Stimulated activated CD8-positive, alpha-beta memory T cell treated with anti-CD3 and anti-CD28 coated beads, Interleukin-12 subunit alpha, Interleukin-12 subunit beta, amount 100 ng/mL, for 1 hour (primary cell): ENCODE data around the gene LCTL.
"Not testable (repeated sequence)": the region's sequence is repeated elsewhere in the genome, so short reads cannot be mapped to it uniquely, and the experiment has no call there.

Experiments used
- DNase-seq: peaks from one replicate; pipeline ENCODE4 v3.0.0-alpha.2; 2020; ENCODE audit warnings: low read depth

Gene LCTL

DNA sequence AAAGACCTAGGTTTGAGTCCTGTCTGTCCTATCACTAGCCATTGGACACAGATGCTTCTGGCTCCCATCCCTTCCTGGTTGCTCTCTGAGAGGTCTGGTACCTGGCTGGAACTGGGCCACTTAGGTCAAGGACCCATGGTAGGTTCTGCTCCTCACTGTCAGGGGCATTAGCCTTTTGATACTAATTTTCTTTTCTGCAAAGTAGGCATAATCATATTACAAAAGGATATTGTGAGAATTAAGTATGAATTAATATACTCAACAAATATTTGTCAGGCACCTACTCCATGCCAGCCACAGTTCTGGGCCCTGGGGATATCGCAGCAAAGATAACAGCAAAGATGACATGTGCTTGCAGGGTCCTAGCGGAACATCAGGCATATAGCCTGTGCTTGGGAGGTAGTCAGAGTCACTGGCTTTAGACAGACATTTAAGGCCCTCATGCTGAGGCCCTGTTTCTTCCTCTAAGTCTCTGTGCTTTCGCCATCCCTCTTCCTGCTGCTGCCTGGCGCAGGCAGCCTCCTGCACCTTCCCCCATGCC is 25.6 kb upstream of the LCTL start:
- DNase-seq, result no peak

DNA sequence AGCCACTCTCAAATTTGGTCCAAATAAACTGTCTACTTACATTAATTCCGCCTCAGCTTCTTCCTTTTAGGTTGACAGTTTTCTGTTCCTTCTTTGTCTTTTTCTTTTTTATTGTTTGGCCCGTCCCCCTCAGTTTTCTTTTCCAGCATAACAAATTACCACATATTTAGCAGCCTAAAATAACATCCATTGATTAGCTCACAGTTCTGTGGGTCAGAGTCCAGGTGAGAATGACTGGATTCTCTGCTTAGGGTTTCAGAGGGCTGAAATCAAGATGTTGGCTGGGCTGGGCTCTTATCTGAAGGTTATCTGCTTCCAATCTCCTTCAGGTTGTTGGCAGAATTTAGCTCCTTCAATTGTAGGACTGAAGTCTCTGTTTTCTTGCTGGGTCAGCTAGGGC is 24.6 kb upstream of the LCTL start:
- DNase-seq, result no peak

DNA sequence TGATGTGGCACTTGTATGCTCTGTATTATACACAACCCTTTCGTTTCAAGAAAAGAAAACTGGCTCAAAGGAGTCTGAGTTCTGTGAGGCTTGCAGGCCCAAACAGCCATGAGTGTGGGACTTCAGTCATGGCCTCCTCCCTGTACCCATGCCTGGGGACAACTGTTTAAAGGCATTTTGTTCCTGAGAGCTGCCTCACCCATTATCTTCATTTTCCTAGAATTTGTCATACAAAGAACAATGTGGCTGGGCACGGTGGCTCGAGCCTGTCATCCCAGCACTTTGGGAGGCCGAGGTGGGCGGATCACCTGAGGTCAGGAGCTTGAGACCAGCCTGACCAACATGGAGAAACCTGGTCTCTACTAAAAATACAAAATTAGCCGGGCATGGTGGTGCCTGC is 23.6 kb upstream of the LCTL start:
- DNase-seq, result not testable (repeated sequence)

DNA sequence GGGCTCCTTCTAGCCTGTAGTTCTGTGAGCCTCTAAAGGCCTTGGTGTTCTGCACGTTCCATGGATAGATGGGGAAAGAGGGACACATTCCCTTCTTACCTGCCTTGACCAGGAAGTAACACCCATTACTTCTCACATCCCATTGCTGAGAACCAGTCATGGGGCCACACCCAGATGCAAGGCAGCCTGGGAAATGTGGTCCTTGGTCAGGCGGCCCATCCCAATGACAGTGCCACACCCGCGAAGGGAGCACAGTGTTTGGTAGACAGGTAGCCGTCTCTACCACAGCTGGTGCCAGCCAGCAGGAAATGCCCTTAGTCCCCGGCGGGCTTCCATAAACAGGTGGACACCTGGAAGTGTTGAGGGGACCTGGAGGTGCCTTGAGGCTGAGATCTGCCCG is 23.2 kb upstream of the LCTL start:
- no peak for DNase-seq

DNA sequence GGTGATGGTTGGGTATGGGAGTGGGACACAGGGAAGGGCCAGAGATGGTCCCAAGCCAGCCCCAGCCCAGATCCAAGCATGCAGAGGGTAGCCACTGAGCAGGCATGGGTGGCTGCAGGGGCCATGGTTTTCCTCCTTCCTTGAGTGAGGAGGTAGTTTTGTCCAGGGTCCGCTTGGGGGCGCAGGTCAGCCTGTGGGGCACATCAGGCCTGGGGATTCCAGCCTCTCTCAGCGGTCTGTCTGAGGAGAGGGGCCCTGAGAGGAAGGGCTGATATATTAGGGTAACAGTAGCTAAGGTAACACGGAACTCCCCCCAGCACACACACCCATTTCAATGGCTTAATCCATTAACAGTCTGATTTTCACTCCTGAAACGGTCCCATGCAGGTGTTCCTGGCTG is 22.7 kb upstream of the LCTL start:
- no peak for DNase-seq

DNA sequence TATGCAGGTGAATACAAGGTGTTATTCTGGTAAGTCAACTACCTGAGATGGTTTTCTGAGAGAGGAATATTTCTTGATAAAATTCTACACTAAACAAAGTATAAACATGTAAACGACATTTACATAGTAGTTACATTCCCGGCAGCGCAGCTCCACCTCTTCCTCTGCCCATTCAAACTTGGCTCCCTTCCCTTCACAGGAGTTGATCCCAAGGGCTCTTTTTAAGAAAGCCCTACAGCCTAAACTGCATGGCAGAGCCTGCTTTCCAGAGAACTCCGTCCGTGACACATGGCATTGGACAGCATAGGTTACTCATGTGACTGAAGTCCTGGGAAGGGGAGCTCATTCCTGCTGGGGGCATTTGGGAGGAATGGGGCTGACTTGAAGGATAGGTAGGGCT is 22.0 kb upstream of the LCTL start:
- no peak for DNase-seq

DNA sequence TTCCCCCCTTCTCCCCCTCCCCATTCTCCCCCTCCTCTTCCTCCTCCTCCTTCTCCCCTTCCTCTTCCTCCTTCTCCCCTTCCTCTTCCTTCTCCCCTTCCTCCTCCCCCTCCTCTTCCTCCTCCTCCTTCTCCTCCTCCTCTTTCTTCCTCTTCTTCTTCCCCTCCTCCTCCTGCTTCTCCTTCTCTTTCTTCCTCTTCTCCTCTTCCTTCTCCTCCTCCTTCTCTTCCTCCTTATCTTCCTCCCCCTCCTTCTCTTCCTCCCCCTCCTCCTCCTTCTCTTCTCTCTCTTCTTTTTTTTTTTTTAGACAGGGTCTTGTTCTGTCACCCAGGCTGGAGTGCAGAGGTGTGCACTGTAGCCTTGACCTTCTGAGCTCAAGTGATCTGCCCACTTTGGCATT is 21.2 kb upstream of the LCTL start:
- DNase-seq, result no peak

DNA sequence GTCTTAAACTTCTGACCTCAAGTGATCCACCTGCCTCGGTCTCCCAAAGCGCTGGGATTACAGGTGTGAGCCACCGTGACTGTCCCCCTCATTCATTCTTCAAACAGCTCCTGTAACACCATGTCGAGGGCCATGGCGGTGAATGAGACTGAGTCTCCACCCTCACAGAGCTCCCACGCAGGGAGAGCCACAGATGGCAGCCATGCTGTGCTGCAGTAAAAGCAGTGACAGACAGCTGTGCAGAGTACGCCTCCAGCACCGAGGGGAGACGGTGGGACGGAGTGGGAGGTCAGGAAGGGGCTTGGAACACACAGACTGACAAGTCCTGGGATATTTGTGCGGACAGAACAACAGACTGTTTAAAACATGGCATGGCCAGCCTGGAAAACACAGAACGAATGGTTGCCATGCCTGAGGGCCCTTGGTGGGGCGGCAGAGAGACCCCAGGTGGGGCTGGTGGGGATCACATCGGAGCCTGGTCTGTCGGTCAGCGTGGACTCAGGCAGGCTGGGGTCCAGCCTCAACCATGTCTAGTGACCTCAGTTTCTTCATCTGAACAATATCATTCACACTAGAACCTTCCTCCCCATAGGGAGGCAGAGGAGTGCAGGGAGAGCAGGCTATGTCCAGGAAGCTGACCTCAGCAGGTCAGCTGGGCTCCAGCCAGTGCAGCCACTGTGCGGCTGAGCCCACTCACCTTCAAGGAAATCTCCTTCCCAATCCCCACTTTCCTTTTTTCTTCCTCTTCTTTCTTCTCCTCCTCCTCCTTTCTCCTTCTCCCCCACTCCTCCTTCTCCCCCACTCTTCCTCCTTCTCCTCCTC is 20.6 kb upstream of the LCTL start:
- DNase-seq, result no peak

DNA sequence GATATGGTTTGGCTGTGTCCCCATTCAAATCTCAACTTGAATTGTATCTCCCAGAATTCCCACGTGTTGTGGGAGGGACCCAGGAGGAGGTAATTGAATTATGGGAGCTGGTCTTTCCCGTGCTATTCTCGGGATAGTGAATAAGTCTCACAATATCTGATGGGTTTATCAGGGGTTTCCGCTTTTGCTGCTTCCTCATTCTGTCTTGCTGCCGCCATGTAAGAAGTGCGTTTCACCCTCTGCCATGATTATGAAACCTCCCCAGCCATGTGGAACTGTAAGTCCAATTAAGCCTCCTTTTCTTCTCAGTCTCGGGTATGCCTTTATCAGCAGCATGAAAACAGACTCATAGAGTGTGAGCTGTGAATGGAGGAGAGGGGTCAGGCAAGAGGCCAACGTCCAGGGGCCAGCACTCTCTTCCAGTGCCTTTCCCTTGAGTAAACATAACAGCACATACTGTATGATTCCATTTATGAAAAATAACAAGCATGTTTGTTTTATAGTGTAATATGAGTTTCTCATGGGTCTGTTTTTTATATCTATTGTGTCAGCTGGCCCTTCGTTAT is 16.3 kb upstream of the LCTL start:
- DNase-seq, result no peak

DNA sequence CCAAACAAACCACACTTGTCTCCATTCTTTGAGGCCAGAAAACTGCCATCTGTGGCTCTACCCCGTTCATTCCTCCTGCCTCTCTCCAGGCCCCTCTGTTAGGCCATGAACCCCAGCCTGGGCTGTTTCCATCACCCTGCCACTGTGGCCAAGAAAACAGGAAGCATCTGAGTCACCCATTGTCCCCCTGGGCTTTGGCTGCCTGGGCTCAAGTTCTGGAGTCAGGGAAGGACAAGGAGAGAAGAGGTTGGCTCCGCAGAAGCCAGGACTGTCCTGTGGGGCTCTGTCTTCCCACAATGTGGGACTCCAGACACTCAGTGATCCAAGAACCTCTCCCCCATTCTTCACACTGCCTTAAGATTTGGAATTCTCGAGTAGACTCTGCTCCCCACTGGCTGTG is 14.8 kb upstream of the LCTL start:
- no peak for DNase-seq

DNA sequence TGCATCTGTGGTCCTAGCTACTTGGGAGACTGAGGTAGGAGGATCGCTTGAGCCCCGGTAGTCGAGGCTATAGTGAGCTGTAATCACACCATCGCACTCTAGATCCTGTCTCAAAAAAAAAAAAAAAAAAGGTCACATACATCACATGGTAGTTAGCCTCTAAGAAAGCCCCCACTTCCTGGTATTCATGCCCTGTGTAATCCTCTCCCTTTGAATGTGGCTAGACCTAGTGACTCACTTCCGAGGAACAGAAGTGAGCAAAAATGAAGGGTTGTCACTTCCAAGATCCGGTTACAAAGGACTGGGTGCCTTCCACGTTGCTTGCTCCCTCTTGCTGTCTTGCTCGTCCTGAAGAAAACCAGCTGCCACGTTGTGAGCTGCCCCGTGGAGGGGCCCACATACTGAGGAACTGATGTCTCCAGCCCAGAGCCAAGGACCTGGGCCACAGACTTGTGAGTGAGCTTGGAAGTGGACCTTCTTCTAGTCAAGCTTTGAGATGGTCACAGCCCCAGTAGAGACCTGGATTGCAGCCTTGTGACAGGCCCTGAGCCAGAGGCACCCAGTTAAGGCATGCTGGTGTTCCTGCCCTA is 12.6 kb upstream of the LCTL start:
- DNase-seq, result no peak

DNA sequence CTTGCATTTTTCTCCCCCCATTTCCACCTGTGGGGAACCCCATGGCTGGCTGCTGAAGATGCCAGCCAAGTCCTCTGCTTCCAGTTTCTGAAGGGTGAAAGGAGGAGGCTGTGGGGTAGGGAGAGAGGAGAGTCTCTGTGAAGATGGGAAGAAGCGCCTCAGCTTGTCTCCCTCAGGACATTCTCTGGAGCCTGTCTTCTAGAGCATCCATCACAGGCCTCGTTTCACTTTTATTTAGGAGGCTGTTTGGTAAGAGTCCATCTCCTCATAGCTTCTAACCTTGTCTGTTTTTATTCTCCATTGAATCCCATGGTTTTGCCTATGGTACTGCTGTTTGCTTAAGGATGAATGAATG is 8.8 kb upstream of the LCTL start:
- DNase-seq, result no peak

DNA sequence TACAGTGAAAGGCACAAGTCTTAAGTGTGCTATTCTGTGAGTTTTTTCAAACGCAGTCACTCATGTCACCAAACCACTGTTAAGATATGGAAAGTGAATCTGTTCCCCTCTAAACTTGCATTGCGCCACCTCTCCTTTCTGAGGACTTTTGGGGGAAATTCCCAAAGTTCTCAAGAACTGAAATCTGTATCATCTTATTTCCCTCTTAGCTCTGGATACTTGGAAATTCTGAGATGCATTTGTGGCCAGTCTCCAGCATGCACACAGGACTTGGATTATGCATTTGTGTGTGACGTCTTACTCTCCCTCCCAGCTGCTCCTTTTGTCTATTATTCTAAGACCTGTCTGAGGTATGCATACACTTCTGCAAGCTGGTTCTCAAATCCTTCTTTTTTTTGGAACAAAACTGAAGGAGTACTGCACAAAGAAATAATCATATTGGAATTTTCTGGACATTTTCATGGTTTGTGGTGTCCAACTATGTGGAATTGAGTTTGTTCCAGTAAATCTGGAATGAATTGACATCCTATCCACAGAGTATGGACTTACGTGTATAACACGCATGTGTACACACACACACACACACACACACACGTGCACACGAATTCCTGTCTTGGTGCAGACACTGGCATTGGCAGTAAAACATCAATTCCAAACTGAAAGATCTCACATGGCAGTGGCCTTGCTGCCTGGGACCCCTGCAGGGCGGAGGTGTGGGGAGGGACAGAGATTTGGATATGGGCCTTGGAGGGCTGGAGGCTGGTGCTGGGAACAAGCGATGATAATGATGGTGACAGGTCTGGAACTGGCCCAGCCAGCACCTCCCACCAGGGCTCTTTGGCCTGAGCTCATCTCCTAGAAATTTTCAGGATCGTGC is 8.2 kb upstream of the LCTL start:
- DNase-seq, result no peak

DNA sequence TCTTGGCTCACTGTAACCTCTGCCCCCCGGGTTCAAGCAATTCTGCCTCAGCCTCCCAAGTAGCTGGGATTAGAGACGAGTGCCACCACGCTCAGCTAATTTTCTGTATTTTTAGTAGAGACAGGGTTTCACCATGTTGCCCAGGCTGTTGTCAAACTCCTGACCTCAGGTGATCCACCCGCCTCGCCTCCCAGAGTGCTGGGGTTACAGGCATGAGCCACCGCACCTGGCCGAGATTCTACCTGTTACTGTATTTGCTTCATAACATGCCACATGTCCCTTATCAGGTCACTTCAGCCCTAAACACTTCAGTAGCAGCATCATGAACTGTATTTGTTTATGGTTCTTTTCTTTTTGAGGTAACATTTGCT is 7.5 kb upstream of the LCTL start:
- no peak for DNase-seq

DNA sequence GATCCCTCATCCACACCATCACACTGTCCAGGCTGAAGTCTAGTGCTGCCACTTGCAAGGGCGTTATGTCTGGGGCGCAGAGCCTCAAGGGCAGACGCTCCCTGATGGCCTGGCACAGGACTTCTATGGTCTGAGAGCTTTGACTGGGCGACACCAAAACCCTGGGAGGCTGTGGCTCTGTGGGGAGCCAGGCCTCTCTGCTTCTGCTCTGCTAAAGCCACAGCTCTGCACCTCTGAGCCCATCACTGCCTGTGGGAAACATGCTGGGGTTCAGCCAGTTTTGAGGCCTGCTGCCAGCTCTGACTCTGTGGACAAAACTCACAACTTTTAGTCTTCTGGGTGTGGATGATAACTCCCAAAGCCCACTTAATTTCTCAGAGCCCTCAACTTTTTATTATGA is 6.3 kb upstream of the LCTL start:
- DNase-seq, result no peak

DNA sequence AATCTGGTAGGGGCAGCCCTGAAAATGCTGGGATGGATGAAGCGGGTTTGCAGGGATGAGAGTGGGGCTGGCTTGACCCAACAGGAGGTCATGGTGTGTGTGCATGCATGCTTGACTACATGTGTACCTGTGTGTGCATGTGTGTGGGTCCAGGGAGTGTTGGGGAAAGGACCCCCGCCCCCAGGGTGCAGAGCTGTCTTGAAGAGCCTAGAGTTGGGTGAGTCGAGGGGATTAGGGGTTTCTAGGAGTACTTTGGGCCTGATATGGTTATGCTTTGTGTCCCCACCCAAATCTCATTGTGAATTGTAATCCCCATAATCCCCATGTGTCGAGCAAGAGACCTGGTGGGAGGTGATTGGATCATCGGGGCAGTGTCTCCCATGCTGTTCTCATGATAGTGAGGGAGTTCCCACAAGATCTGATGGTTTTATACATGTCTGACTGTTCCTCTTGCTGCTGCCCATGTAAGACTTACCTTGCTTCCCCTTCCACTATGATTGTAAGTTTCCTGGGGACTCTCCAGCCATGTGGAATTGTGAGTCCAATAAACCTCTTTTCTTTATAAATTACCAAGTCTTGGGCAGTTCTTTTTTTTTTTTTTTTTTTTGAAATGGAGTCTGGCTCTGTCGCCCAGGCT is 5.2 kb upstream of the LCTL start:
- DNase-seq, result no peak

DNA sequence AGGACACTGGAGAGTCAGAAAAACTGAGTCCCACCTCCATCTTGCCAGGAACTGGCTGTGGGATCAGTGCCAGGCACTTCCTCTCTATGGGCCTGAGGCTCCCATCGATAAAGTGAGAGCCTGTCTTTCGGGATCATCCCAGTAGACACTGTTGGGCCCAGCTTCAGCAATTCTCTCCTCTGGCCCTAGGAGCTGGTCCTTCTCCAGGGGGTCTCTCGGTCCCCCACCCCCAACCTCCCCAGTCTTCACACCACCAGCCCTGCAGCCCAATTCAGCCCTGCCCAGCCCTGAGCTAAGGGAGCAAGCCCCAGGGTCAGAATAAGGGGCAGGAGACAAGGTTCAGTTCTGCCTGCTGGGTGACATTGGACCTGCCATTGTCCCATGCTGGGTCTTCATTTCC is 4.5 kb upstream of the LCTL start:
- no peak for DNase-seq

DNA sequence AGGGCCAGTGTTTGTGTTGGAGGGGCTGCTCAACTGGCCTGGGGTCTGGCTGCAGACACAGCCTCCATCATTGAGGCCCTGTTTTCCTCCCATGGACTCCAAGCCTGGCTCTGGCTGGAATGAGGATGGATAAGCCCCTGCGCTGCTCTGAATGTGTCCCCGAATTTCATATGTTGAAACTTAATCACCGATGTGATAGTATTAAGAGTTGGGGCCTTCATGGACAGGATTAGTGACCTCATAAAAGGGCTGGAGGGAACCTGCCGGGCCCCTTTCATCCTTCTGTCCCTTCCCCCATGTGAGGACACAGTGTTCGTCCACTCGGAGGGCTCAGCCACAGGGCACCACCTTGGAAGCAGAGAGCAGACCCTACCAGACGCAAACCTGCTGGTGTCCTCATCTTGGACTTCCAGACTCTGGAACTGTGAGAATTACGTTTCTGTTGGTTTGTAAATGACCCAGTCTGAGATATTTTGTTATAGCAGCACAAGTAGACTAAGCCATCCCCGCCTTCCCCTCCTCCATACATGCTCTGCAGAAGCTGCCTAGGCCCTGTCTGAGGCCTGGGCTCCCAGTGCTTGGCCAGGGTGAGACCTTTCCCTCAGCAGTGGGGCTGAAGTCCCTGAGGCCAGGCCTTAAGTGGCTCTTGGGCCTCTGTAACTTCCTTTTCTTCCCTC is 3.8 kb upstream of the LCTL start:
- no peak for DNase-seq

DNA sequence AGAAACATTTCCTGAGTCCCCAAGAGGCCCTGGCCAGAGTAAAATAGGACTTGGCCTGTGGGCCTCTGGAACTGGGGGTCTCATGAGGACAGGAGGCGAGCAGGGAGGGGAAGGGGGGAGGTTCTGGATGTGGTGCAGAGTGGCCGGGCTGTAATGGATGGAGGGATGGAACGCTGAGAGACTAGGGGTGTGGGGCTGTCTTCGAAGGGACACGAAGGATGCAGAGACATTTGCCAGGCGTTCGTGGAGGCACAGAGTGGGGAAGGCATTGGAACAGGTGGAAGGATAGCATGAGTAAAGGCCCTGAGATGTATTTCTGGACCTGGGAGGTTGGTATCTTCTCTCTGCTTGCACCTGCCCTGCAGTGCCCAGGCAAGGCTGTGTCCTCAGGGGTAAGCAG is 2.1 kb upstream of the LCTL start:
- DNase-seq, result no peak

DNA sequence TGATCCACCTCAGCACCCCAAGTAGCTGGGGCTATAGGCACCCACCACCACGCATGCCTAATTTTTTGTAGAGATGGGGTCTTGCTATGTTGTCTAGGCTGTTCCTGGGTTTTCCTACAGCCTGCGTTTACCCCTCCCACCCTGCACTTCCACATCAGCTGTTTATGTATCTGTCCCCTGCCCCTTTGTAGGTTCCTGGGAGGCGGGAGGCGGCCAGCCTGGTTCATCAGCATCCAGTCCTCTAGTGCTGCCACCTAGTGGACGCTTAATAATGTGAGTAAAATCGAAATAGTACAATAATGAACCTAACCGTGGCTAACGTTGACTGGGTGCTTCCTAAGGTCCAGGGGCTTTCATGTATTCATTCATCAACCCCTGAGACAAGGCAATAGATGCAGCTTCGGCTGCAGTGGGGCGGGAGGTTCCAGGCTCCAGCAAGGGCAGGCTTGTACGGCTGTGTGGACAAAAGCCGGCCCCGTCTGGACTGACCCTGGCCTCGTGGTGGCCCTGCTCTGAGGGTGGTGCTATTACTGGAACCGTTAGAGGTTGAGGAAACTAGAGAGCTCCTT is 1.2 kb upstream of the LCTL start:
- peak; percentile 9 for DNase-seq

DNA sequence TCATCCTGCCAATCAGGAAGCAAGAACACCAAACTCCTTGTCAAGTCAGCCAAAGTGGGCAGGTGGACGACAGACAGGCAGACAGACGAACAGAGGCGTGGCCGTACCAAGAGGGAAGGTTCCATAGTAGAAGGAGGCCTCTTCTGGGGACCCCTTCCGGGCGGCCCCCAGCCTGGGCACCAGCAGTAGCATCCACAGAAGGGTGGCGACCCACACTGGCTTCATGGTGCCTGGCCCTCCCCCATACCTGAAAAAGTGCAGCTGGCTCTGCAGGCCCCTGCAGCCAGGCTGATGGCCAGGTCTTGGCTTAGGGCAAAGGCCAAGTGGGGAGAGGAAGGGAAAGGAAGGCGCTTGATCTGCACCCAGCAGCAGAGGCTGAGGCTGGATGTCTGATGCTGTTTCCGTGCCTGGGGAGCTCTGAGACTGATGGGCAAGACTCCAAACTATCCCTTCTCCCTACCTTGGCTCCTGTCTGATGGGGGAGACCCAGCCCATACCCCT is 607 bp downstream of the LCTL start:
- DNase-seq, result no peak
